ENCODE results near the gene ZFHX2. TPM values are rescaled to one million over a fixed set of nuclear protein-coding genes. Genes with fewer than 3 reads are reported as not detected.
A peak's percentile ranks its signal among the peaks of the same experiment; 100 is the strongest.

ZFHX2 gene
- total and polyA plus RNA-seq, 2 of the 13 experiments (the other 11 are each of a cell fraction or from before 2014, with no cell fraction given): 0.17 to 0.44 TPM

GRCh38 chr14:23568600-23569331, 17.2 kb upstream of the ZFHX2 start (continued):
- TF ChIP-seq, protein P1, sequence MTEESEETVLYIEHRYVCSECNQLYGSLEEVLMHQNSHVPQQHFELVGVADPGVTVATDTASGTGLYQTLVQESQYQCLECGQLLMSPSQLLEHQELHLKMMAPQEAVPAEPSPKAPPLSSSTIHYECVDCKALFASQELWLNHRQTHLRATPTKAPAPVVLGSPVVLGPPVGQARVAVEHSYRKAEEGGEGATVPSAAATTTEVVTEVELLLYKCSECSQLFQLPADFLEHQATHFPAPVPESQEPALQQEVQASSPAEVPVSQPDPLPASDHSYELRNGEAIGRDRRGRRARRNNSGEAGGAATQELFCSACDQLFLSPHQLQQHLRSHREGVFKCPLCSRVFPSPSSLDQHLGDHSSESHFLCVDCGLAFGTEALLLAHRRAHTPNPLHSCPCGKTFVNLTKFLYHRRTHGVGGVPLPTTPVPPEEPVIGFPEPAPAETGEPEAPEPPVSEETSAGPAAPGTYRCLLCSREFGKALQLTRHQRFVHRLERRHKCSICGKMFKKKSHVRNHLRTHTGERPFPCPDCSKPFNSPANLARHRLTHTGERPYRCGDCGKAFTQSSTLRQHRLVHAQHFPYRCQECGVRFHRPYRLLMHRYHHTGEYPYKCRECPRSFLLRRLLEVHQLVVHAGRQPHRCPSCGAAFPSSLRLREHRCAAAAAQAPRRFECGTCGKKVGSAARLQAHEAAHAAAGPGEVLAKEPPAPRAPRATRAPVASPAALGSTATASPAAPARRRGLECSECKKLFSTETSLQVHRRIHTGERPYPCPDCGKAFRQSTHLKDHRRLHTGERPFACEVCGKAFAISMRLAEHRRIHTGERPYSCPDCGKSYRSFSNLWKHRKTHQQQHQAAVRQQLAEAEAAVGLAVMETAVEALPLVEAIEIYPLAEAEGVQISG (CRISPR knock-in tag; IDR thresholded peaks at IDR 0.05): 0 out of 2 replicates have a peak, but pooled peaks have one; percentile 42
- no peak for TF ChIP-seq TAF15 (IDR thresholded peaks at IDR 0.05; ENCODE audit: low read depth, low read length, poor library complexity, severe bottlenecking)
- TF ChIP-seq, protein P2, sequence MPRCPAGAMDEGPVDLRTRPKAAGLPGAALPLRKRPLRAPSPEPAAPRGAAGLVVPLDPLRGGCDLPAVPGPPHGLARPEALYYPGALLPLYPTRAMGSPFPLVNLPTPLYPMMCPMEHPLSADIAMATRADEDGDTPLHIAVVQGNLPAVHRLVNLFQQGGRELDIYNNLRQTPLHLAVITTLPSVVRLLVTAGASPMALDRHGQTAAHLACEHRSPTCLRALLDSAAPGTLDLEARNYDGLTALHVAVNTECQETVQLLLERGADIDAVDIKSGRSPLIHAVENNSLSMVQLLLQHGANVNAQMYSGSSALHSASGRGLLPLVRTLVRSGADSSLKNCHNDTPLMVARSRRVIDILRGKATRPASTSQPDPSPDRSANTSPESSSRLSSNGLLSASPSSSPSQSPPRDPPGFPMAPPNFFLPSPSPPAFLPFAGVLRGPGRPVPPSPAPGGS (CRISPR knock-in tag; IDR thresholded peaks at IDR 0.05): peak; percentile 6; the same call in 1 of the 2 replicates
- TF ChIP-seq BCL6 (CRISPR knock-in tag; IDR thresholded peaks at IDR 0.05): no peak; the same call in 1 of the 2 replicates
- no peak for TF ChIP-seq ZNF3 (CRISPR knock-in tag; IDR thresholded peaks at IDR 0.05)
- TF ChIP-seq KLF16 (CRISPR knock-in tag; IDR thresholded peaks at IDR 0.05): no peak
- TF ChIP-seq ZNF18 (CRISPR knock-in tag; IDR thresholded peaks at IDR 0.05; ENCODE audit: insufficient replicate concordance): no peak
- TF ChIP-seq, protein P3, sequence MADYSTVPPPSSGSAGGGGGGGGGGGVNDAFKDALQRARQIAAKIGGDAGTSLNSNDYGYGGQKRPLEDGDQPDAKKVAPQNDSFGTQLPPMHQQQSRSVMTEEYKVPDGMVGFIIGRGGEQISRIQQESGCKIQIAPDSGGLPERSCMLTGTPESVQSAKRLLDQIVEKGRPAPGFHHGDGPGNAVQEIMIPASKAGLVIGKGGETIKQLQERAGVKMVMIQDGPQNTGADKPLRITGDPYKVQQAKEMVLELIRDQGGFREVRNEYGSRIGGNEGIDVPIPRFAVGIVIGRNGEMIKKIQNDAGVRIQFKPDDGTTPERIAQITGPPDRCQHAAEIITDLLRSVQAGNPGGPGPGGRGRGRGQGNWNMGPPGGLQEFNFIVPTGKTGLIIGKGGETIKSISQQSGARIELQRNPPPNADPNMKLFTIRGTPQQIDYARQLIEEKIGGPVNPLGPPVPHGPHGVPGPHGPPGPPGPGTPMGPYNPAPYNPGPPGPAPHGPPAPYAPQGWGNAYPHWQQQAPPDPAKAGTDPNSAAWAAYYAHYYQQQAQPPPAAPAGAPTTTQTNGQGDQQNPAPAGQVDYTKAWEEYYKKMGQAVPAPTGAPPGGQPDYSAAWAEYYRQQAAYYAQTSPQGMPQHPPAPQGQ (CRISPR knock-in tag; IDR thresholded peaks at IDR 0.05; ENCODE audit: borderline replicate concordance): no peak
- TF ChIP-seq AKAP8 (CRISPR knock-in tag; IDR thresholded peaks at IDR 0.05): no peak
- no peak; the same call in 1 of the 2 replicates for TF ChIP-seq PRDM10 (CRISPR knock-in tag; IDR thresholded peaks at IDR 0.05; ENCODE audit: low read depth)
- TF ChIP-seq, protein P4, sequence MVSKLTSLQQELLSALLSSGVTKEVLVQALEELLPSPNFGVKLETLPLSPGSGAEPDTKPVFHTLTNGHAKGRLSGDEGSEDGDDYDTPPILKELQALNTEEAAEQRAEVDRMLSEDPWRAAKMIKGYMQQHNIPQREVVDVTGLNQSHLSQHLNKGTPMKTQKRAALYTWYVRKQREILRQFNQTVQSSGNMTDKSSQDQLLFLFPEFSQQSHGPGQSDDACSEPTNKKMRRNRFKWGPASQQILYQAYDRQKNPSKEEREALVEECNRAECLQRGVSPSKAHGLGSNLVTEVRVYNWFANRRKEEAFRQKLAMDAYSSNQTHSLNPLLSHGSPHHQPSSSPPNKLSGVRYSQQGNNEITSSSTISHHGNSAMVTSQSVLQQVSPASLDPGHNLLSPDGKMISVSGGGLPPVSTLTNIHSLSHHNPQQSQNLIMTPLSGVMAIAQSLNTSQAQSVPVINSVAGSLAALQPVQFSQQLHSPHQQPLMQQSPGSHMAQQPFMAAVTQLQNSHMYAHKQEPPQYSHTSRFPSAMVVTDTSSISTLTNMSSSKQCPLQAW (CRISPR knock-in tag; IDR thresholded peaks at IDR 0.05): peak; percentile 78
- TF ChIP-seq ZNF577 (CRISPR knock-in tag; IDR thresholded peaks at IDR 0.05; ENCODE audit: borderline replicate concordance, low read depth): no peak
- TF ChIP-seq ATRX (CRISPR knock-in tag; IDR thresholded peaks at IDR 0.05; ENCODE audit: borderline replicate concordance): no peak
- no peak for TF ChIP-seq ZNF333 (CRISPR knock-in tag; IDR thresholded peaks at IDR 0.05; ENCODE audit: borderline replicate concordance)

All from HepG2 (cell line).